ENCODE results near the gene SNRPN. TPM values are rescaled to one million over a fixed set of nuclear protein-coding genes. Genes with fewer than 3 reads are reported as not detected.

The SNRPN gene
- total and polyA plus RNA-seq, 2 of the 4 experiments (the other 2 are of a cell fraction) = 123 to 185 TPM

GRCh38 chr15:24940236-24940635 is 14.6 kb upstream of the SNRPN start:
- intact Hi-C loops (cut with micrococcal nuclease) = no loop called here
- H2BK15ac ChIP-seq (ENCODE audit: low read depth, low read length) = no peak overlapping the region
- no peak overlapping the region for H4K5ac ChIP-seq (ENCODE audit: low read depth, low read length)
- no TSS peak for BruUV-seq (replicated peaks)
- no peak overlapping the region for H2BK120ac ChIP-seq (ENCODE audit: low read depth, low read length)
- no peaks in the 10 kb centered on the region for H3K9me3 ChIP-seq (ENCODE audit: control insufficient read depth, insufficient read depth, low read length)
- no peak overlapping the region for H3K23ac ChIP-seq (ENCODE audit: low read depth, low read length)
- no peaks in the 10 kb centered on the region; a peak in 1 of 4 replicates for H3K79me1 ChIP-seq (ENCODE audit: low read depth in 1 of 2, low read length in 2 of 2)
- no peak overlapping the region for H2AK5ac ChIP-seq (ENCODE audit: low read depth, low read length)
- H2AK9ac ChIP-seq (replicated peaks; ENCODE audit: low read depth, low read length, poor library complexity) = no peak overlapping the region
- ChIA-PET POLR2A (ENCODE audit: unreplicated experiment) (no interaction called here), CTCF (interaction anchor here (0.7 kb wide), 1 partner anchor 14 kb away, joined by 3 read pairs; no protein-coding TSS in a partner anchor)
- ATAC-seq (ENCODE audit: low read depth) (no peak), DNase-seq (no peak)
- H4K20me1 ChIP-seq (ENCODE audit: insufficient read depth, low read length) = no peaks in the 10 kb centered on the region
- H3K9ac ChIP-seq (ENCODE audit: low read depth, low read length) = no peak overlapping the region
- in situ Hi-C loops (cut with MboI; ENCODE audit: low sequenced_read_pairs) = no loop called here
- H3K56ac ChIP-seq (ENCODE audit: extremely low read depth, insufficient read depth, low read length) = no peak overlapping the region
- H3K4ac ChIP-seq (ENCODE audit: low read depth, low read length) = no peak overlapping the region
- WGBS, 2 experiments (ENCODE audit: extremely low coverage in 2 of 2, insufficient read length in 1 of 2) = no CpG with 5 or more reads among the region's 2 CpGs
- no peak overlapping the region for H2BK5ac ChIP-seq (ENCODE audit: low read depth, low read length, poor library complexity, severe bottlenecking)
- dilution Hi-C loops (cut with HindIII; ENCODE audit: low sequenced_read_pairs, unreplicated experiment) = no loop called here
- no peaks in the 10 kb centered on the region; the same call in 1 of the 2 replicates for H3K4me1 ChIP-seq (ENCODE audit: control insufficient read depth, insufficient read depth, low read length)
- no peaks in the 10 kb centered on the region for H3K27me3 ChIP-seq (ENCODE audit: control insufficient read depth, insufficient read depth, low read length)
- H2AFZ ChIP-seq (replicated peaks; ENCODE audit: low read length, poor library complexity) = no peak overlapping the region
- H4K8ac ChIP-seq (ENCODE audit: low read depth in 2 of 2, low read length in 2 of 2) = no peak overlapping the region
- no peak overlapping the region for H3K27ac ChIP-seq (ENCODE audit: insufficient read depth, low read length)
- no peaks in the 10 kb centered on the region for H3K9me1 ChIP-seq (ENCODE audit: insufficient read depth, low read length)
- H3K36me3 ChIP-seq (ENCODE audit: control insufficient read depth, insufficient read depth, low read length) = no peaks in the 10 kb centered on the region
- no peak overlapping the region for H3K14ac ChIP-seq (replicated peaks; ENCODE audit: low read depth, low read length)
- TF ChIP-seq NFE2L2 (IDR thresholded peaks at IDR 0.05; ENCODE audit: low read depth, low read length) (no peak), CHD1 (IDR thresholded peaks at IDR 0.05; ENCODE audit: low read depth, low read length) (no peak), RCOR1 (IDR thresholded peaks at IDR 0.05; ENCODE audit: insufficient replicate concordance, low read length) (no peak), FOS (IDR thresholded peaks at IDR 0.05; ENCODE audit: low read depth, low read length) (no peak), SMC3 (IDR thresholded peaks at IDR 0.05; ENCODE audit: low read depth, low read length) (no peak), RFX5 (IDR thresholded peaks at IDR 0.05; ENCODE audit: low read depth, low read length) (no peak), RAD21 (IDR thresholded peaks at IDR 0.05; ENCODE audit: low read length) (no peak), CEBPB (IDR thresholded peaks at IDR 0.05; ENCODE audit: low read depth, low read length) (no peak), MXI1 (IDR thresholded peaks at IDR 0.05; ENCODE audit: borderline replicate concordance, low read depth, low read length) (no peak), ELK1 (IDR thresholded peaks at IDR 0.05; ENCODE audit: borderline replicate concordance, low read depth, low read length) (no peak), MAFK (IDR thresholded peaks at IDR 0.05; ENCODE audit: low read depth, low read length) (no peak), CTCF (conservative IDR thresholded peaks at IDR 0.05; ENCODE audit: low read depth, low read length) (no peak), POLR2A (IDR thresholded peaks at IDR 0.05; ENCODE audit: low read depth, low read length) (no peak), MAZ (IDR thresholded peaks at IDR 0.05; ENCODE audit: borderline replicate concordance, low read depth, low read length) (no peak), USF2 (IDR thresholded peaks at IDR 0.05; ENCODE audit: low read depth, low read length) (no peak), BHLHE40 (IDR thresholded peaks at IDR 0.05; ENCODE audit: low read depth, low read length) (no peak)
- no peak overlapping the region for H3K4me2 ChIP-seq (ENCODE audit: low read depth, low read length)
- H3K4me3 ChIP-seq (ENCODE audit: insufficient read depth, low read depth, low read length) = no peak overlapping the region
- no peak overlapping the region for H4K91ac ChIP-seq (ENCODE audit: insufficient read depth, low read depth, low read length)
- no peak overlapping the region for H2BK20ac ChIP-seq (ENCODE audit: low read depth, low read length)
- no peak overlapping the region for H3K18ac ChIP-seq (ENCODE audit: low read depth, low read length)
